ENCODE data around the gene LRG1. TPM values are rescaled to one million over a fixed set of nuclear protein-coding genes. Genes with fewer than 3 reads are reported as not detected.

The LRG1 gene
- total and polyA plus RNA-seq, 2 experiments from 2014 or later = 0.21 to 0.45 TPM

GRCh38 chr19:4522291-4523002 is 17.4 kb downstream of the LRG1 start (continued):
- no peak for TF ChIP-seq ZNF462 (CRISPR knock-in tag; IDR thresholded peaks at IDR 0.05)
- no peak for TF ChIP-seq EZH2 (IDR thresholded peaks at IDR 0.05; ENCODE audit: low read depth, unreplicated experiment)
- TF ChIP-seq REST (IDR thresholded peaks at IDR 0.05; ENCODE audit: unreplicated experiment) = no peak

- H3K27me3 ChIP-seq (ENCODE audit: insufficient read depth) = 0 out of 2 replicates have a peak, but pooled peaks cover 6% of the 10 kb centered on the region
- Mint-ChIP-seq H3K27ac (no peak overlapping the region), H3K9me3 (peaks cover 3% of the 10 kb centered on the region; the same call in 2 of the 3 replicates), H3K36me3 (ENCODE audit: low read depth) (peaks cover 2% of the 10 kb centered on the region; the same call in 1 of the 3 replicates), H3K27me3 (ENCODE audit: insufficient read depth, low read depth, poor library complexity) (peaks cover 25% of the 10 kb centered on the region), H3K4me1 (peaks cover 4% of the 10 kb centered on the region), H3K4me3 (no peak overlapping the region)
- no peak overlapping the region for H2AFZ ChIP-seq
- H3K27ac ChIP-seq (ENCODE audit: low read depth) = no peak overlapping the region
- H3K4me2 ChIP-seq = no peak overlapping the region
- no peaks in the 10 kb centered on the region for H3K4me1 ChIP-seq (ENCODE audit: insufficient read depth)
- no peak for TF ChIP-seq ETS1 (IDR thresholded peaks at IDR 0.05)
- TF ChIP-seq STAT1 (IDR thresholded peaks at IDR 0.05; ENCODE audit: unreplicated experiment) = no peak
- TF ChIP-seq CTCF (conservative IDR thresholded peaks at IDR 0.05; ENCODE audit: low read depth in 2 of 2) = no peak
- TF ChIP-seq ZNF331 (CRISPR knock-in tag; IDR thresholded peaks at IDR 0.05; ENCODE audit: low read depth) = no peak
- no peak for TF ChIP-seq POLR2AphosphoS5 (IDR thresholded peaks at IDR 0.05; ENCODE audit: low read depth)
- TF ChIP-seq NANOG (IDR thresholded peaks at IDR 0.05; ENCODE audit: borderline replicate concordance) = no peak
- no peak for TF ChIP-seq CREB1 (CRISPR knock-in tag; IDR thresholded peaks at IDR 0.05; ENCODE audit: low read depth)
- no peak for TF ChIP-seq EZH2 (IDR thresholded peaks at IDR 0.05; ENCODE audit: low read depth, unreplicated experiment)
- H3K79me2 ChIP-seq (replicated peaks; ENCODE audit: insufficient read depth) = no peaks in the 10 kb centered on the region
- H3K9me2 ChIP-seq (ENCODE audit: insufficient read depth) = no peaks in the 10 kb centered on the region
- no peaks in the 10 kb centered on the region; the same call in 1 of the 2 replicates for H4K20me1 ChIP-seq (replicated peaks; ENCODE audit: insufficient read depth)
- H3K4me3 ChIP-seq = no peak overlapping the region
- ATAC-seq (no peak), DNase-seq (ENCODE audit: low spot score) (no peak)
- H3F3A ChIP-seq (replicated peaks; ENCODE audit: low read depth) = no peaks in the 10 kb centered on the region
- no peaks in the 10 kb centered on the region for H3K36me3 ChIP-seq (ENCODE audit: insufficient read depth)
These were observed 18.0 kb downstream of the LRG1 start for GRCh38 chr19:4521888-4522242.

Measured in GM23338 (cell line).